HG03108 (cell line): ENCODE results near the gene PCGF6.

Source experiments
- ATAC-seq: cut with Tn5 transposase; IDR thresholded peaks from one replicate; pipeline ENCODE4 v1.9.1; 2021; ENCODE audit warnings: moderate library complexity; ENCODE audit not compliant: unreplicated experiment

The PCGF6 gene

GRCh38 chr10:103327906-103328305 is 23.0 kb downstream of the PCGF6 start:
- no peak for ATAC-seq

- ATAC-seq = no peak
Observed at GRCh38 chr10:103316087-103316486, 34.9 kb downstream of the PCGF6 start.

DNA sequence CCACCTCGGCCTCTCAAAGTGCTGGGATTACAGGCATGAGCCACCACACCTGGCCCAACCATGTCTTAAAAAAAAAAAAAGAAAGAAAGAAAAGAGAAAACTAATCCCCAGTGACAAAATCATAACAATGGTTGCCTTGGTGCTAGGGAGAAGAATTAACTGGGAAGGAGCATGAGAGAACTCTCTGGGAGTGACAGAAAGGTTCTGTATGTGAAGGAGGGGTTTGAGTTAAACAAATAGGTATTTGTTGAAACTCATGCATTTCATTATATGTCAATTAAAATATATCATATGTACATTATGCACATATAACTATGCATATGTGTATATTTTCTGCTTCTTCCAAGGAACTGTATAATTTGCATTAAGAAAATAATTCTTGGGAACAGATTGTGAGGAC is 40.7 kb downstream of the PCGF6 start:
- ATAC-seq = no peak

GRCh38 chr10:103307594-103307993 is 43.3 kb downstream of the PCGF6 start:
- ATAC-seq = no peak

DNA sequence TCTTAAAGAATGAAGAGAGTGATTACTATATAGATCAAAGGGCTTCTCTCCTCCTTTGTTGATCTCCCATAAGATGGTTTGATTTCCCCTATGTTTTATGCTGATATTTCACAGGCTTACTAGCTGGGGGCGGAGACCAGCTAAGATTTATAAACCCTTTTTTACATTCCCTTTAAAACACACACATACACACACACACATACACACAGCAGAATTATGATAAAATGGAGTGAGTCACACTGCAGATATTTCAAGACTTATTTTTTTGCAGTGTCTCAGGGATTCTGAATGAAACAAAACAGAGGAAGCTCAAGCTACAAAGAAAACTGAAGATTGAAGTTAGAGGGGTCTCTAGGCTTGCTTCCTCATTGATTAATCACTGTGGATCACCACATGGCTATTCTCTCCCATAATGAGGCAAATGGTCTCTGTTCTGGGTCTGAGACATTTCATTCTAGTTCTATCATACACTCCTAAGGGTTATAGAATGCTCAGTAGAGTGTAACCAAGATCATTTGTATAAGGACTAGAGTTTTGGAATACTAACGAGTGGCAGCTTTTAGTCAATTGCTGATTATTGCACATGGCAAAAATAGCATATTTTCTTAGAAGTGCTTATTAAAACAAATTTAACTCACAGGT is 55.4 kb downstream of the PCGF6 start:
- no peak for ATAC-seq

DNA sequence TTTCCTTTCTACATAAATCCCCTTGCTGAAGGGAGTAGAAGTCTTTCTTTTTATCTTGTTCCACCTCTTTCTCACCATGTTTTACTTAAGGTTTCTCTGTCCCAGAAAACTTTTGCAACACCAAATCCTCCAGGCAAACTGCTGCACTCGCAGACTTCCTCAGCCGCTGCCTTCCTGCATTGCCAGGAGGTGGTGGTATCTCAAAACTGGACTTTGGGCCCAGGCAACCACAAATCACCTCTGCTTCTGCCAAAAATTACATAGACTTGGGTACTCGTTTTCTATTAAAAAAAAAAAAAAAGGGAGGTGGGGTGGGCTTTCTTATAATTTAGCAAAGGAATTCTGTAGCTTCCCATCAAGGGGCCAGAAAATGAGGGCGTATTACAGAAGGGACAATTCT is 59.4 kb downstream of the PCGF6 start:
- ATAC-seq = no peak

DNA sequence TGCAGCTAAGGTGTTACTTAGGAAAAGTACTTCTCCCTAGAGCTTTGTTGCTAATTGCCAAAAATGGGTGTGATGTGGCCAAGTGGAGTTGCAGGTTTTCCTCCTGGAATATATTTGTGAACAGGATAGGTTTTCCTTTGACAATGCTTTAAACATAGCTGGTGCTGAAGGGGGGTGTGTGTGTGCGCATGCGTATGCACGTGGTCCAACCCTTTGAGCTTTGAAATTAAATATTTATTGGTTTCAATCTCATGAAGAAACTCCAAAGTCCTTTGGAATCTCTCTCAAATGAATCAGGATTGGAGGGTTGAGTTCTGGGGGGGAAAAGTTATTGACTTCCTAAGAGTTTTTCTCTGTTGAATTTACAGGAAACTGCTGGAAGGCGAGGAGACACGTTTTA is 62.9 kb downstream of the PCGF6 start:
- no peak for ATAC-seq

DNA sequence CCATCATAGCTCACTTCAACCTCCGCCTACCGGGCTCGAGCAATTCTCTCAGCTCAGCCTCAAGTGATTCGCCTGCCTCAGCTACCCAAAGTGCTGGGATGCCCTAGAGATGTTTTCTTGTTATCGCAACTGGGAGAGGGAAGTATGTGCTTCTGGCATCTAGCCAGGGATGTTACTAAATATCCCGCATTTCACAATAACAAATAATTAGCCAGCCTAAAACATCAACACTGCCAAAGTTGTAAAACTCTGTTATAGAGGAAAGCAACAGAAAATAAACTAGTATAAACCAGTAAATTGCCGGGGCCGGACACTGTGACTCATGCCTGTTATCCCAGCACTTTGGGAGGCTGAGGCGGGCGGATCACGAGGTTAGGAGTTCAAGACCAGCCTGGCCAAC is 66.8 kb downstream of the PCGF6 start:
- no peak for ATAC-seq

DNA sequence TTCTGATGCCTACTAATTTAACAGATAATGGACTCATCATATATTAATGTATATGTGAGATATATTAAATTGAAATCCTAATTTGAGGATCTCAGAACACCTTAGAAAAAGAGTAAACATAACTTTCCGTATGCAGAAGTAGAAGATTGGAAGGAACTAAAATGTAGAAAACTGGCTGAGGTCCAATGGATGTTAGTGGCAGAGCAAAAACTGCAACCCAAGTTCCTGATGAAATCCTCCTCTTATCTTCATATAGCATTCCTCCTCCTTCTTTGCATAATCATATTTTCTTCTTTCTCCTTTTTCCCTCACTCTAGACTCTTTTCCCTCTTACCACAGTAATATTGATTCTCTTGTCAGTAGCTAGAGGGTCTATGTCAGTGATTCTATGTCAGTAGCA is 68.0 kb downstream of the PCGF6 start:
- ATAC-seq = no peak

GRCh38 chr10:103281753-103282152 is 69.2 kb downstream of the PCGF6 start:
- ATAC-seq = no peak

DNA sequence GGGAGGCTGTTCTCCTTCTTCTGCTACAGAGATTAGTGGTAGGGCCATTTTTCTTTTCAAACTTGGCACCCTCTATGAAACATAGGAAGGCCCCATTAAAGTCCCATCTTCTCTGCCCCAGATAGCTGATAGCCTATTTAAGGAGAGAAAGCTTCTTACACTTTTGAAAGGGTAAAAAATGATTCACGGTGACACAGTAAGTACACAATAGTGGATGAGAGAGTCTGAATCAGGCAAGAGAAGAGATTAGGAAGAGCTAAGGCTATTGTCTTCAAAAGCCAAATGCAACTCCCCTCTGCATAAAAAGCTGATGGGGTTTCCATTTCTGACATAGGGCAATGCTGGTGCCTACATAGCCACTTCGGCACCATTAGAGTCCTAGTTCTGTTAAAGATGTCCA is 70.4 kb downstream of the PCGF6 start:
- no peak for ATAC-seq

DNA sequence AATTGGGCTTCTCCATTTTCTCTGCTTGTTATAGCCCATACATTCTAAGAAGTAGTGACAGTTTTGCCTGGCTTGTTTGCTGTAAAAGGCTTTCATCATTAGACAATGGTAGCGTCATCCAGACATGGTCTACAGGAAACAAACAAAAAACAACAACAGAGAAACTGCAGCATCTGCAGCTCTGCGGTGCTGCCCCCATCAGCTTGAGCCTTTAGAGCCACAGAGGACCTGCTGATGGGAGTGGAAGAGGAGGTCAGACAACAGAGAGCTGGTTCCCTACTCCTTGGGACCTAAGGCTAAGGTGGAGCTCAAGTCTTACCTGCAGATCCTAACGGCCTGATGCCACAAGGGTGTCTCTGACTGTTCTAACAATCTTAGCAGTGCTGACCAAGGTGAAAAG is 70.9 kb downstream of the PCGF6 start:
- no peak for ATAC-seq

- no peak for ATAC-seq
Observed at GRCh38 chr10:103278862-103279298, 72.1 kb downstream of the PCGF6 start.

DNA sequence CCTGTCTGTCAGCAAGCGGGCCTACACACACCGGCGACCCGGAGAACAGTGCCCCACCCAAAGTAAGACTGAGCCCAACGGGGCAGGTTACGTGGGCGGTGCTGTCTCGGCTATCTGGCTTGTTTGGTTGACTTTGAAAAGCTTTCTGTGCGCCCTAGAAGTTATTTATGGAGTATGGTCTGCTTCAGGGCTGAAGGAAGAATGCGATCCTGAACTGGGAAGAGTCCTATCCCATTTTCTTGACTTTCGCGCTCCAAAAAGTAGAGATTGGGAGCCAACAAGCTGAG is 72.5 kb downstream of the PCGF6 start:
- no peak for ATAC-seq

GRCh38 chr10:103277713-103278536 is 73.0 kb downstream of the PCGF6 start:
- ATAC-seq = no peak

- no peak for ATAC-seq
Observed at GRCh38 chr10:103276896-103277712, 73.8 kb downstream of the PCGF6 start, which contains the start of gene INA. TSS of gene INA (plus strand) at chr10:103277138. CDS start at chr10:103277212, 74 bp downstream.

DNA sequence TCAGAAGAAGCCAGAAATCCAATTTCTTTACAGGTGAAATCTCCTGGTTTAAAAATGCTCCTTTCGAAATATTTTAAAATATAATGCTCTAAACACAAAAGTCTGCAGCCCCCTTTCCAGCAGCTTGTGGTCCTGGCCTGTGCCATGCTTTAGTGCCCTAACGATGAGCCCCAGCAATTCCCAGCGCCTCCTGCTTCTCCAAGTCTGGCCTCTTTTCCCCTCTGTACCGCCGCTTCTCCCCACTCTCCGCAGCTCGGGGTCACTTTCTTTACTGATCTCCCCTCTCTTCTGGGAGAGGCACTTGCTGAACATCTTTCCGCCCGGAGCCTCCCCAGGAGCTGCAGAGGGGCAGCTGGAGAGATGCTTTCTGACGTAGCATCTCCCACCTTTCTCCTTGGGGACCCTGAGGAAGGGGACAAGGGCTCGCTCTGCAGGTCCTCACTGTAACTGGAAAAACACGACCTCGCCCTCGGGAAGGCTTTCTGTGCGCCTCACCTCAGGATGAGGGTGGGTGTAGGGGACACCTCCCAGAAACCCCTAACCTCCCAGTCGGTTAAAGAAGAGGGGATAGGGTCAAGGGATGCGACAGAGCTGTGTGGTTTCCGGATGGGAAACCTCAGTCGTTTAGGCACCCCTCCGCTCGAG is 74.6 kb downstream of the PCGF6 start:
- ATAC-seq = no peak

GRCh38 chr10:103273041-103273441 is 77.9 kb downstream of the PCGF6 start:
- ATAC-seq = no peak

GRCh38 chr10:103265717-103266329 is 85.1 kb downstream of the PCGF6 start:
- ATAC-seq = no peak

DNA sequence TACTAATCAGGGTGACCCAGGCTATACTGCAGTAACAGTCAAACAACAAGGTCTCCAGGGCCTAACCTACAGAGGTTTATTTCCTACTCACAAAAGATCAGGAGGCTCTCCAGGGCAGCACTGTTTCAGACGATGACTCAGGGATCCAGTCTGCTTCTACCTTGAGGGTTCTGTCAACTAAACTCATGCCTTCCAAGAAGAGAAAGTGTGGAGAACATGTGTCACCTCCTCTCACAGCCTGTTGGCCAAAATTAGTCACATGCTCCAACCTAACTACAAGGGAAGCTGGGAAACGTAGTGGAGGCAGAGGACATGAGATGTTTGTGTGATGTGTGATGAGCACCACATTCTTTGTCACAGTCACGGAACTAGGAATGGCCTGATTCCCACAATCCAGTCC is 88.7 kb downstream of the PCGF6 start:
- ATAC-seq = no peak

DNA sequence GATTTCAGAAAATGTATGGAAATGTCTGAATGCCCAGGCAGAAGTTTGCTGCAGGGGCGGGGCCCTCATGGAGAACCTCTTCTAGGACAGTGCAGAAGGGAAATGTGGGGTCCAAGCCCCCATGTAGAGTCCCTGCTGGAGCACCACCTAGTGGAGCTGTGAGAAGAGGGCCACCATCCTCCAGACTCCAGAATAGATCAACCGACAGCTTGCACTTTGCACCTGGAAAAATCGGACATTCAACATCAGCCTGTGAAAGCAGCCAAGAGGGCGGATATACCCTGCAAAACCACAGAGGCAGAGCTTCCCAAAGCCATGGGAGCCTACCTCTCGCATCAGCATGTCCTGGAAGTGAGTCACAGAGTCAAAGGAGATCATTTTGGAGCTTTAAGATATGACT is 91.0 kb downstream of the PCGF6 start:
- ATAC-seq = no peak
